Activated CD4-positive, alpha-beta T cell treated with anti-CD3 and anti-CD28 coated beads, Interleukin-2, amount 50 U/mL, for 48 hours (primary cell): ENCODE results near the gene SAMM50.
A peak's percentile ranks its signal among the peaks of the same experiment; 100 is the strongest.

ENCODE experiments used
- DNase-seq, 2 experiments: peaks; one replicate each; pipeline ENCODE4 v3.0.0-alpha.2; 2020

SAMM50 gene

GRCh38 chr22:44031158-44031952 lies 76.1 kb downstream of the SAMM50 start:
- peak in 1 of 2 experiments; percentile 25 for DNase-seq

GRCh38 chr22:44032126-44032730 lies 77.0 kb downstream of the SAMM50 start:
- no peak for DNase-seq

GRCh38 chr22:44033287-44033686 lies 78.0 kb downstream of the SAMM50 start:
- no peak for DNase-seq

- no peak for DNase-seq
Observed at GRCh38 chr22:44033694-44034093, 78.5 kb downstream of the SAMM50 start.

GRCh38 chr22:44037519-44038375 lies 82.5 kb downstream of the SAMM50 start:
- no peak for DNase-seq

- DNase-seq = no peak
Observed at GRCh38 chr22:44039566-44040171, 84.4 kb downstream of the SAMM50 start.

- DNase-seq = no peak
Observed at GRCh38 chr22:44042249-44043218, 87.3 kb downstream of the SAMM50 start.

GRCh38 chr22:44045145-44045544 lies 89.9 kb downstream of the SAMM50 start:
- DNase-seq = no peak
